A549 (cell line): ENCODE measurements around the gene TAF4. TPM values are rescaled to one million over a fixed set of nuclear protein-coding genes. Genes with fewer than 3 reads are reported as not detected.

ENCODE experiments used
- ATAC-seq, 2 experiments: fragments of 200-7000 bp in 1 of 2; fragments of >200 bp in 1 of 2; cut with Nextera tagmentation in 1 of 2; cut with Tn5 transposase in 1 of 2; 3 replicates each; pipeline versions ENCODE4 v1.8.0 to v1.9.1; 2018 to 2020; ENCODE audit warnings: mild to moderate bottlenecking in 1 of 2, moderate library complexity in 1 of 2
- CTCF ChIA-PET: fragments of 300-600 bp; sonication (Branson Sonifier 250); formaldehyde crosslinking; extraction: SDS; loops from one replicate; lab custom pipeline; 2021; ENCODE audit warnings: antibody characterized with exemption, inconsistent platforms; lab: Yijun Ruan, JAX
- POLR2A ChIA-PET: fragments of 350-600 bp; formaldehyde crosslinking; extraction: SDS; loops from one replicate; lab custom pipeline; 2021; ENCODE audit warnings: antibody characterized with exemption, inconsistent platforms; lab: Yijun Ruan, JAX
- DNase-seq, 2 experiments: peaks; one replicate each; pipeline versions ENCODE4 v3.0.0 to v3.0.0-alpha.2; 2011 to 2016; ENCODE audit warnings: low read depth in 1 of 2, low spot score in 1 of 2
- FAIRE-seq: peaks from 2 replicates; lab custom pipeline; 2011; peaks lifted over from hg19 to GRCh38; lab: Jason Lieb, UNC
- H3K27ac ChIP-seq, 2 experiments: fragments of >200 bp; sonication (Bioruptor Twin); formaldehyde crosslinking; 3 replicates each; pipeline ENCODE4 v1.5.1; 2016 to 2017
- H3K4me1 ChIP-seq: fragments of >200 bp; sonication (Bioruptor Twin); formaldehyde crosslinking; 3 replicates; pipeline ENCODE4 v1.6.1; 2016
- H3K4me2 ChIP-seq: fragments of >200 bp; sonication (Bioruptor Twin); formaldehyde crosslinking; 3 replicates; pipeline ENCODE4 v1.6.1; 2016
- H3K4me3 ChIP-seq: fragments of >200 bp; sonication (Bioruptor Twin); formaldehyde crosslinking; 3 replicates; pipeline ENCODE4 v1.5.1; 2016
- H3K9me3 ChIP-seq: fragments of >200 bp; sonication (Bioruptor Twin); formaldehyde crosslinking; 3 replicates; pipeline ENCODE4 v1.6.1; 2016
- CBX2 ChIP-seq: fragments of 200-600 bp; sonication (generic); IDR thresholded peaks from 2 replicates; pipeline ENCODE4 v1.6.1; 2016; ENCODE audit warnings: low read depth, mild to moderate bottlenecking, borderline replicate concordance
- CHD2 ChIP-seq: fragments of 150-350 bp; IDR thresholded peaks from 2 replicates; pipeline ENCODE4 v1.6.1; 2014; ENCODE audit warnings: low read length; ENCODE audit not compliant: partially characterized antibody
- CHD4 ChIP-seq: fragments of 200-600 bp; sonication (generic); IDR thresholded peaks from 2 replicates; pipeline ENCODE4 v1.6.1; 2016; ENCODE audit warnings: antibody characterized with exemption, mild to moderate bottlenecking, borderline replicate concordance
- EHF ChIP-seq: fragments of 250-450 bp; sonication (Bioruptor Pico); IDR thresholded peaks from 2 replicates; pipeline ENCODE4 v1.5.0; 2020; ENCODE audit warnings: mild to moderate bottlenecking
- EHMT2 ChIP-seq: fragments of 200-600 bp; sonication (generic); IDR thresholded peaks from 2 replicates; pipeline ENCODE4 v1.6.1; 2016; ENCODE audit warnings: antibody characterized with exemption, low read depth, mild to moderate bottlenecking, moderate library complexity
- EP300 ChIP-seq, 2 experiments: fragments of >200 bp; sonication (Bioruptor Twin); formaldehyde crosslinking; IDR thresholded peaks; 2 replicates in 1 of 2; 3 replicates in 1 of 2; pipeline ENCODE4 v1.6.1; 2016 to 2017
- FOSL2 ChIP-seq, 2 experiments: fragments of 450-650 bp in 1 of 2; fragments of >200 bp in 1 of 2; sonication (Bioruptor Twin) in 1 of 2; formaldehyde crosslinking; IDR thresholded peaks; 2 replicates each; pipeline versions ENCODE4 v1.5.0 to v1.6.1; 2016 to 2020; ENCODE audit warnings: mild to moderate bottlenecking in 1 of 2, moderate library complexity in 1 of 2
- GATA3 ChIP-seq: IDR thresholded peaks from 2 replicates; pipeline ENCODE4 v1.6.1; 2012; ENCODE audit warnings: borderline replicate concordance
- HDAC2 ChIP-seq: fragments of 200-600 bp; sonication (generic); IDR thresholded peaks from 2 replicates; pipeline ENCODE4 v1.6.1; 2016
- HOXB5 ChIP-seq: fragments of 250-450 bp; sonication (Bioruptor Pico); IDR thresholded peaks from 2 replicates; pipeline ENCODE4 v1.5.0; 2020; ENCODE audit warnings: mild to moderate bottlenecking, moderate library complexity
- MAFK ChIP-seq: fragments of 450-650 bp; IDR thresholded peaks from 2 replicates; pipeline ENCODE4 v1.6.1; 2014; ENCODE audit not compliant: partially characterized antibody
- MYC ChIP-seq: IDR thresholded peaks from 2 replicates; pipeline ENCODE4 v1.6.1; 2012; ENCODE audit warnings: mild to moderate bottlenecking, inconsistent platforms, low read length, improper control_type of control experiment, borderline replicate concordance
- NR3C1 ChIP-seq: fragments of >200 bp; sonication (Bioruptor Twin); formaldehyde crosslinking; IDR thresholded peaks from 3 replicates; pipeline ENCODE4 v1.6.1; 2017
- PHF8 ChIP-seq: fragments of 200-600 bp; sonication (generic); IDR thresholded peaks from 2 replicates; pipeline ENCODE4 v1.6.1; 2016; ENCODE audit warnings: low read depth, mild to moderate bottlenecking, antibody characterized with exemption, moderate library complexity, borderline replicate concordance
- POLR2A ChIP-seq: IDR thresholded peaks from 2 replicates; pipeline ENCODE4 v1.6.1; 2012; ENCODE audit warnings: mild to moderate bottlenecking, low read length
- POLR2AphosphoS2 ChIP-seq: conservative IDR thresholded peaks from 2 replicates; pipeline ENCODE4 v1.6.1; 2012; ENCODE audit warnings: low read length, improper control_type of control experiment, inconsistent platforms
- SMC3 ChIP-seq: fragments of >200 bp; sonication (Bioruptor Twin); formaldehyde crosslinking; IDR thresholded peaks from 3 replicates; pipeline ENCODE4 v1.6.1; 2018; ENCODE audit warnings: inconsistent platforms
- TFCP2L1 ChIP-seq: fragments of 250-450 bp; sonication (Bioruptor Pico); IDR thresholded peaks from 2 replicates; pipeline ENCODE4 v1.5.0; 2021; ENCODE audit warnings: mild to moderate bottlenecking
- TP53 ChIP-seq: fragments of 250-450 bp; sonication (Bioruptor Pico); IDR thresholded peaks from 2 replicates; pipeline ENCODE4 v1.5.0; 2021; ENCODE audit warnings: mild to moderate bottlenecking, moderate library complexity
- ZC3H11A ChIP-seq: fragments of 450-650 bp; IDR thresholded peaks from 2 replicates; pipeline ENCODE4 v1.6.1; 2014; ENCODE audit warnings: antibody characterized with exemption, mild to moderate bottlenecking
- ZFP36 ChIP-seq: fragments of 450-650 bp; IDR thresholded peaks from 2 replicates; pipeline ENCODE4 v1.6.1; 2014; ENCODE audit warnings: borderline replicate concordance; ENCODE audit not compliant: partially characterized antibody
- WGBS: methylation state at CpG from one replicate; pipeline ENCODE4 v1.1.6; 2017; ENCODE audit errors: missing lambda C conversion rate; 5-methylcytosine and 5-hydroxymethylcytosine counted together
- polyA plus RNA-seq, 4 experiments: library from polyadenylated mRNA; depleted of rRNA in 3 of 4; stranded (reverse); fragments of >200 nt; fragmentation: RNase III in 1 of 4; extraction: RNeasy Plus Mini Kit Qiagen cat#74134 plus additional on column Dnase treatment in 1 of 4; gene quantifications; 2 replicates in 3 of 4; 3 replicates in 1 of 4; pipeline ENCODE4 v1.2.3, GENCODE V29; 2011 to 2017
- TF ChIP-seq, protein P1 (sequence below): fragments of 200-600 bp; sonication (generic); IDR thresholded peaks from 2 replicates; pipeline ENCODE4 v1.6.1; 2016; ENCODE audit warnings: antibody characterized with exemption, mild to moderate bottlenecking, moderate library complexity
- TF ChIP-seq, protein P2 (sequence below): IDR thresholded peaks from 2 replicates; pipeline ENCODE4 v1.6.1; 2012; ENCODE audit warnings: low read depth, borderline replicate concordance
- TF ChIP-seq, protein P3 (sequence below): fragments of >200 bp; sonication (Bioruptor Twin); formaldehyde crosslinking; IDR thresholded peaks from 2 replicates; pipeline ENCODE4 v1.6.1; 2016

TAF4 gene
- polyA plus RNA-seq, 2 of the 4 experiments (the other 2 are of a cell fraction) = 6.1 to 11.0 TPM

DNA sequence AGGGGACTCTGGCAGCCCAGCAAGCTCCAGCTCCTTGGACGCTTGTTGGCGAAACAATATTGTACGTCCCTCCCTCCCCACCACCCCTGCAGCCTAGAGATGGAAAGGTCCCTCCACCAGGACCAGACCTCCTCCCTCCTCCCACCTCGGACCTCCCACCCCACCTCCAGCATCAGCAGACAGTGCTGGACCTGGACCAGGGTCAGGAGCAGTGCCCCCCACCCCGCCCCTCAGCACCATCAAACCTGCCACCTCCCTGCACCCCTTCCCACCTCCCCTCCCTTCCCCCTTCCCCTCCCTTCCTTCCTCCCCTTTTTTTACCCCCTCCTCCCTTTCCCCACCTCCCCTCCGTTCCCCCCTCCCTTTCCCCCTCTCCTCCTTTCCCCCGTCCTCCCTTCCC is 98.4 kb downstream of the TAF4 start (continued):
- TF ChIP-seq, protein P1, sequence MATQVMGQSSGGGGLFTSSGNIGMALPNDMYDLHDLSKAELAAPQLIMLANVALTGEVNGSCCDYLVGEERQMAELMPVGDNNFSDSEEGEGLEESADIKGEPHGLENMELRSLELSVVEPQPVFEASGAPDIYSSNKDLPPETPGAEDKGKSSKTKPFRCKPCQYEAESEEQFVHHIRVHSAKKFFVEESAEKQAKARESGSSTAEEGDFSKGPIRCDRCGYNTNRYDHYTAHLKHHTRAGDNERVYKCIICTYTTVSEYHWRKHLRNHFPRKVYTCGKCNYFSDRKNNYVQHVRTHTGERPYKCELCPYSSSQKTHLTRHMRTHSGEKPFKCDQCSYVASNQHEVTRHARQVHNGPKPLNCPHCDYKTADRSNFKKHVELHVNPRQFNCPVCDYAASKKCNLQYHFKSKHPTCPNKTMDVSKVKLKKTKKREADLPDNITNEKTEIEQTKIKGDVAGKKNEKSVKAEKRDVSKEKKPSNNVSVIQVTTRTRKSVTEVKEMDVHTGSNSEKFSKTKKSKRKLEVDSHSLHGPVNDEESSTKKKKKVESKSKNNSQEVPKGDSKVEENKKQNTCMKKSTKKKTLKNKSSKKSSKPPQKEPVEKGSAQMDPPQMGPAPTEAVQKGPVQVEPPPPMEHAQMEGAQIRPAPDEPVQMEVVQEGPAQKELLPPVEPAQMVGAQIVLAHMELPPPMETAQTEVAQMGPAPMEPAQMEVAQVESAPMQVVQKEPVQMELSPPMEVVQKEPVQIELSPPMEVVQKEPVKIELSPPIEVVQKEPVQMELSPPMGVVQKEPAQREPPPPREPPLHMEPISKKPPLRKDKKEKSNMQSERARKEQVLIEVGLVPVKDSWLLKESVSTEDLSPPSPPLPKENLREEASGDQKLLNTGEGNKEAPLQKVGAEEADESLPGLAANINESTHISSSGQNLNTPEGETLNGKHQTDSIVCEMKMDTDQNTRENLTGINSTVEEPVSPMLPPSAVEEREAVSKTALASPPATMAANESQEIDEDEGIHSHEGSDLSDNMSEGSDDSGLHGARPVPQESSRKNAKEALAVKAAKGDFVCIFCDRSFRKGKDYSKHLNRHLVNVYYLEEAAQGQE = no peak
- TF ChIP-seq MYC = no peak
- no peak for TF ChIP-seq EHF (CRISPR knock-in tag)
- no peak for TF ChIP-seq HDAC2
- no peak for TF ChIP-seq MAFK
- TF ChIP-seq POLR2A = no peak

DNA sequence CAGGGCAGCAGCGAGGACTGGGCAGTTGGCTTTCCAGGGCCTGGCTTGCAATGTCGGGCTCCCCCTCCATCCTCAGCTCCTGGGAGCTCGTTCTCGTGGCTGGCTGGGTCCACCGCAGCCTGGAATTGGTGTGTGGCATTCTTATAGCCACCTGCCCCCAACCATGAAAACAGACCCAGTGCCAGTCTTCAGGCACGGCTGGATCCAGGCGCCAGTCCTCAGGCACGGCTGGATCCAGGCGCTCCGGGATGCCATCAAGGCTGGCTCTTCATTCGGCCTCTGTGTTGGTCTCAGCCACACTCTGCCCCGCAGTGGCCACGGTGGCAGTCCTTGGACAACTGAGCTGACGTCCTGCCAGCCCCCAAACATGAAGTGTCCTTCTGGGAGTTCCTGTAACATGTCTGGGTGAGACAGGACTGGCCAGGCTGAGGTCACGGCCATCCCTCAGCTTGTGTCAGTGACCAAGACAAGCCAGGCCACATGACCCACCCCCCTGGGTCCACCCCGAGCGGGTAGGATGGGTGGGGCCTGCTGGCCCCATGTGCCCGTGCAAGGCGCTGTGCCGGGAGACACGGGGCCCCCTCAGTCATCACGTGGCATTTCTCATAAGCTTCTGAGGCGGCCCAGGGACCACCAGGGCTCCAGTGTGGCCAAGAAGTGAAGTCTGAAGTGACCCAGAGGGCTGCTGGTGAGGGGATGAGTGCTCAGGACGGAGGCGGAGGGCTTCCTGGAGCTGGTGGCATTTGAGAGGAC is 99.0 kb downstream of the TAF4 start:
- FAIRE-seq (no peak), ATAC-seq (peak; percentile 3 to 11; a peak in 2 of 6 replicates)
- CTCF ChIA-PET = no interaction called here

DNA sequence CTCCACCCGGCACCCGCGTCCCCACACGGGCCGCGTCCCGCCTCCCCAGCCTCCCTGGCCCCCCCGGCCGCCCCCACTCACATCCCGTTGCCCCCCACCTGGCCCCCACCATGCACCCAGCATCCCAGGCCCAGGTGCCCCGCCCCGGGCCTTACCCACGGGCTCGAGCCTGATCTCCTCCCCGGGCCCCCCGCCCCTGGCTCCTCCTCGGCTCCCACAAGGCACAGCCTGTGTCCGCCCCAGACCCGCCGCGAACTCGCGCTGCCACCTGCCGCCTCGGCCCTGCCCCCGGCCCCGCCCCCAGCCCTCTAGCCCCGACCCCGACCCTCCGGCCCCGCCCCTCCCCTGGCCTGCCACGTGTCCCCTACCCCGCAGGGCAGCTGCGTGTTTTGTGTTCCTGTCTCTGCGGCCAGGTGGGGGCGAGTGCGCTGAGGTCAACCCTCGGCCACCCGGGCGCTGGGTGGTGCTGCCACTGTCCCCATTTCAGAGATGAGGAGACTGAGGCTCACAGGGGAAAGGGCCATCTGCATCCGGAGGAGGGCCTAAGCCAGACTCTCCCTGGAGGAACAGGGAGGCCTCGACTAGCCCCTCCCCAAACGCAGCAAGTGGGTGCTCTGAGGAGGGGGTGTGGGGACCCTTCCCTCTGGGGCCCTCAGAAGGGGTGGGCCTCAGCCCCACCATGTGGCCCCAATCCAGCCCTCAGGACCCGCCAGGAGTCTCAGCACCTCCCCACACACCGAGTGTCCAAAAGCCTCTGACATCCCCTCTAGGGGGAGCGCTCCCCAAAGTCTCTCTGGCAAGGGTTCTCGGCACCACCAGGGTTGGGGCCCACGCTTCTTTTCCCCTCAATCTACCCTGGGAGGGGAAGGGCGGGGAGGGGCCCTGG is 99.8 kb downstream of the TAF4 start:
- Histone ChIP-seq H3K4me3 (no peak overlapping the region), H3K4me1 (no peaks in the 10 kb centered on the region), H3K9me3 (no peaks in the 10 kb centered on the region), H3K4me2 (no peak overlapping the region), H3K27ac (no peak overlapping the region)
- POLR2A ChIA-PET = no interaction called here
- CTCF ChIA-PET = no interaction called here
- TF ChIP-seq EHMT2 = no peak
- peak in 1 of 2 experiments; percentile 37; a peak in 3 of 6 replicates for ATAC-seq
- 78% methylated on average over 4 of the region's 49 CpGs for WGBS
- DNase-seq = no peak
- no peak for FAIRE-seq

More for the DNA sequence above, 99.0 kb downstream of the TAF4 start:
- H3K27ac ChIP-seq = no peak overlapping the region
- POLR2A ChIA-PET = no interaction called here
- H3K4me3 ChIP-seq = no peak overlapping the region
- no peaks in the 10 kb centered on the region for H3K4me1 ChIP-seq
- DNase-seq = no peak
- no peaks in the 10 kb centered on the region for H3K9me3 ChIP-seq
- no peak overlapping the region for H3K4me2 ChIP-seq
- TF ChIP-seq TFCP2L1 (no peak), CHD2 (no peak), FOSL2 (IDR thresholded peaks at IDR 0.05) (no peak), FOSL2 (CRISPR knock-in tag; IDR thresholded peaks at IDR 0.05) (no peak), PHF8 (no peak), ZFP36 (no peak), ZC3H11A (no peak)
- TF ChIP-seq, all 56 proteins: peak for 0
- WGBS = 70% methylated on average over 19 of the region's 25 CpGs

DNA sequence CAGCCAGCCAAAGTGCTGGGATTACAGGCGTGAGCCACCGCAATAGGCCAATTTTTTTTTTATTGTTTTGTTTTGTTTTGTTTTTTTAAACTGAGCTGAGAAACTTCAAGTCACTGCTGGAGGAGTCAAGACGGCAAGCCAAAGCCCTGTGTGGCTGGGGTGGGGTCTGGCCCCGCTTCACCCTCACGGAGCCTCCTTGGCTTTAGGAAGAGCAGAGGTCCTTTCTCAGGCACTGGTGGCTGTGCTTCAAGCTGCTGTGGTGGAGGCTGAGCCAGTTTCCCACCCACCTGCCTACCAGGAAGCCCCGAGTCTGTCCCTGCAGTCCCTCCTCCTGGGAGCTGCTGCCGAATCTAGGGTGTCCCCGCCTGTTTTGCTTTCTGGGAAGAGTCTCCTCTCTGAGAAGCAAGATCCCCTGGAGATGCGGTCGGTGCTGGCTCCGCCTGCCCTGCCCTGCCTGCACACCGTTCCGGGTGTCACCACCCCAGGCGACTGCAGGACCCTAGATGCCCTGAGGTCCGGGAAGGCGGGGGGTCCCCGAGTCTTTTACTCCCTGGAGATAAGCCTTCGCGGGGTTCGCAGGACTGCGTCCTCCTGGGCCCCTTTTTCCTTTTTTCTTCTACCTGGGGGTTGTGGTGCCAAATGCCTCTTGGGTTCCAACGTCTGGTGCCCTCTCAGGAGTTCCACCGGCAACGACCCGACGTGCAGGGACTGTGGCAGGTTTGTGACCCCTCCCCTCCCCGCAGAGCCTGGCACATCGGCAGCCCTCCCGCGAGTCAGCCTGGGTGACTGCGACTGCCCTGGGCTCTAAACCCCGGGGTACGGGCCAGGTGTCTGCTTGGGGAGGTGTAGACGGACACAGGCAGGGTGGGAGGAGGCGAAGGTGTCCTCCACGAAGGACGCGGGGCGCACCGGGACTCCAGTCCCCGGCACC is 100.7 kb downstream of the TAF4 start:
- H3K27ac ChIP-seq = no peak overlapping the region
- peak; percentile 16 to 25; a peak in 3 of 6 replicates for ATAC-seq
- WGBS = 64% methylated on average over 35 of the region's 41 CpGs
- H3K4me1 ChIP-seq = no peaks in the 10 kb centered on the region
- ChIA-PET CTCF (no interaction called here), POLR2A (no interaction called here)
- no peak for FAIRE-seq
- H3K4me3 ChIP-seq = no peak overlapping the region
- DNase-seq = no peak
- no peaks in the 10 kb centered on the region for H3K9me3 ChIP-seq
- H3K4me2 ChIP-seq = no peak overlapping the region
- TF ChIP-seq, protein P2, sequence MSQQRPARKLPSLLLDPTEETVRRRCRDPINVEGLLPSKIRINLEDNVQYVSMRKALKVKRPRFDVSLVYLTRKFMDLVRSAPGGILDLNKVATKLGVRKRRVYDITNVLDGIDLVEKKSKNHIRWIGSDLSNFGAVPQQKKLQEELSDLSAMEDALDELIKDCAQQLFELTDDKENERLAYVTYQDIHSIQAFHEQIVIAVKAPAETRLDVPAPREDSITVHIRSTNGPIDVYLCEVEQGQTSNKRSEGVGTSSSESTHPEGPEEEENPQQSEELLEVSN = no peak
- TF ChIP-seq CBX2 = no peak
- TF ChIP-seq GATA3 = no peak
- TF ChIP-seq CHD4 = no peak
- TF ChIP-seq NR3C1 = no peak
- TF ChIP-seq, protein P3, sequence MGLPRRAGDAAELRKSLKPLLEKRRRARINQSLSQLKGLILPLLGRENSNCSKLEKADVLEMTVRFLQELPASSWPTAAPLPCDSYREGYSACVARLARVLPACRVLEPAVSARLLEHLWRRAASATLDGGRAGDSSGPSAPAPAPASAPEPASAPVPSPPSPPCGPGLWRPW = no peak
- no peak for TF ChIP-seq EP300 (IDR thresholded peaks at IDR 0.05)
- no peak for TF ChIP-seq HOXB5 (CRISPR knock-in tag)
- TF ChIP-seq SMC3 = no peak
- TF ChIP-seq TP53 (CRISPR knock-in tag) = no peak
- TF ChIP-seq POLR2AphosphoS2 = no peak
